ENCODE measurements around the gene NR6A1. TPM values are rescaled to one million over a fixed set of nuclear protein-coding genes. Genes with fewer than 3 reads are reported as not detected.

The NR6A1 gene
- total and polyA plus RNA-seq, 2 of the 8 experiments (the other 6 are each of a cell fraction or from before 2014, with no cell fraction given) = 93.2 to 237 TPM

DNA sequence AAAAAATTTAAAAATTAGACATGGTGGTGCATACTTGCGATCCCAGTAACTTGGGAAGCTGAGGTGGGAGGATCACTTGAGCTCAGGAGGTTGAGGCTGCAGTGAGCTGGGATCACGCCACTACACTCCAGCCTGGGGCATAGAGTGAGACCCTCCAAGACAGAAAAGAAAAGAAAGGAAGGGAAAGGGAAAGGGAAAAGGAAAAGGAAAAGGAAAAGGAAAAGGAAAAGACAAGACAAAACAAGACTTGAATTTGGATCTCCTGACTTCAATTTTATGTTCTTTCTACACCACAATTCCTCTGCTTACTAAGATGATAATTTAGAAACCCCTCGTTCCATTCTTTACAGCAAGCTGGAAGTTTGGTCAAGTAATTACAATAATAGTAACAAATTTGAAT lies 88.1 kb downstream of the NR6A1 start:
- H4K8ac ChIP-seq (ENCODE audit: extremely low read depth, insufficient read depth, low read length) = no peak overlapping the region
- H4K91ac ChIP-seq (replicated peaks; ENCODE audit: insufficient read length, low read length) = no peak overlapping the region
- H3K56ac ChIP-seq (replicated peaks; ENCODE audit: insufficient read length, low read depth, low read length) = no peak overlapping the region
- POLR2A ChIA-PET (ENCODE audit: partially characterized antibody) = no interaction called here
- H3K18ac ChIP-seq (ENCODE audit: extremely low read depth, low read length) = no peak overlapping the region
- H3K27ac ChIP-seq (ENCODE audit: low read depth, low read length) = no peak overlapping the region
- H2BK5ac ChIP-seq (ENCODE audit: low read depth, low read length) = no peak overlapping the region
- H2BK120ac ChIP-seq (replicated peaks; ENCODE audit: low read depth, low read length) = no peak overlapping the region
- no peak overlapping the region for H2BK12ac ChIP-seq (ENCODE audit: low read depth, low read length)
- H3K4me1 ChIP-seq (replicated peaks in 1 of 4; ENCODE audit: control insufficient read depth in 3 of 4, insufficient read depth in 4 of 4, low read length in 3 of 4) = no peaks in the 10 kb centered on the region
- H3K79me2 ChIP-seq (ENCODE audit: control insufficient read depth in 1 of 2, insufficient read depth in 2 of 2, low read length in 2 of 2) = peaks cover 0 to 50% of the 10 kb centered on the region in 2 experiments; a peak in 2 of 4 replicates
- no peak overlapping the region for H2AFZ ChIP-seq (ENCODE audit: low read length)
- H3K4me3 ChIP-seq (ENCODE audit: extremely low read depth in 1 of 4, insufficient read depth in 2 of 4, low read depth in 3 of 4, low read length in 4 of 4) = no peak overlapping the region
- H3K9ac ChIP-seq (replicated peaks in 1 of 4; ENCODE audit: extremely low read depth in 1 of 4, low read depth in 3 of 4, low read length in 3 of 4) = no peak overlapping the region
- H4K20me1 ChIP-seq (replicated peaks in 1 of 2; ENCODE audit: control insufficient read depth in 1 of 2, insufficient read depth in 2 of 2, low read length in 2 of 2) = peaks cover 0 to 4% of the 10 kb centered on the region in 2 experiments
- H3K36me3 ChIP-seq (ENCODE audit: control insufficient read depth in 2 of 4, insufficient read depth in 4 of 4, low read length in 3 of 4) = peaks cover 0 to 7% (median 0%) of the 10 kb centered on the region in 4 experiments; a peak in 4 of 8 replicates
- CTCF ChIA-PET (ENCODE audit: partially characterized antibody) = interaction anchor here (0.7 to 2.2 kb wide), 5 partner anchors 14 to 1215 kb away, joined by 3 to 9 read pairs (median 3); no protein-coding TSS in a partner anchor
- H3K4me2 ChIP-seq (ENCODE audit: insufficient read depth in 1 of 2, low read depth in 2 of 2, low read length in 2 of 2) = no peak overlapping the region
- H2BK15ac ChIP-seq (ENCODE audit: low read length) = no peak overlapping the region
- no peaks in the 10 kb centered on the region for H3K23me2 ChIP-seq (ENCODE audit: low read depth, low read length)
- no peaks in the 10 kb centered on the region for H3K9me3 ChIP-seq (ENCODE audit: insufficient read depth in 2 of 2, low read depth in 1 of 2, low read length in 1 of 2)
- no peak overlapping the region for H4K5ac ChIP-seq (ENCODE audit: insufficient read length, low read depth, low read length)
- no peak overlapping the region for H2AK5ac ChIP-seq (ENCODE audit: low read depth, low read length)
- no peaks in the 10 kb centered on the region for H3K27me3 ChIP-seq (replicated peaks in 1 of 4; ENCODE audit: control insufficient read depth in 3 of 4, extremely low read depth in 1 of 4, insufficient read depth in 3 of 4, low read length in 3 of 4)
- no peak overlapping the region for H2BK20ac ChIP-seq (ENCODE audit: low read length)
- TF ChIP-seq RXRA (IDR thresholded peaks at IDR 0.05; ENCODE audit: insufficient read depth, low read depth, low read length) (no peak), CREB1 (IDR thresholded peaks at IDR 0.05) (no peak), EZH2 (IDR thresholded peaks at IDR 0.05; ENCODE audit: low read depth, low read length, severe bottlenecking) (no peak), SIRT6 (IDR thresholded peaks at IDR 0.05; ENCODE audit: low read length) (no peak)
- H3K23ac ChIP-seq (ENCODE audit: insufficient read length) = no peak overlapping the region
- FAIRE-seq = no peak
- H3K14ac ChIP-seq (ENCODE audit: insufficient read length) = no peak overlapping the region
- DNase-seq (ENCODE audit: low read depth in 1 of 2, low spot score in 2 of 2) = no peak
- H3K4ac ChIP-seq (replicated peaks; ENCODE audit: insufficient read length, low read depth, low read length) = no peak overlapping the region
- WGBS, 2 experiments (ENCODE audit: extremely low coverage in 1 of 2, insufficient coverage in 1 of 2, insufficient read length in 1 of 2, insufficient replicate concordance in 2 of 2, low coverage in 1 of 2, low lambda C conversion rate in 2 of 2, missing lambda C conversion rate in 1 of 2) = 91% methylated on average over 3 of the region's 3 CpGs; no CpG with 5 or more reads in 1 of the 2 experiments
- no peaks in the 10 kb centered on the region for H3K79me1 ChIP-seq (ENCODE audit: low read depth, low read length)

Measured in H1 (cell line).